Measurements from ENCODE around the gene SLC4A11.
A peak's percentile ranks its signal among the peaks of the same experiment; 100 is the strongest.
"Not testable (repeated sequence)": the region's sequence is repeated elsewhere in the genome, so short reads cannot be mapped to it uniquely, and the experiment has no call there.

Gene SLC4A11

DNA sequence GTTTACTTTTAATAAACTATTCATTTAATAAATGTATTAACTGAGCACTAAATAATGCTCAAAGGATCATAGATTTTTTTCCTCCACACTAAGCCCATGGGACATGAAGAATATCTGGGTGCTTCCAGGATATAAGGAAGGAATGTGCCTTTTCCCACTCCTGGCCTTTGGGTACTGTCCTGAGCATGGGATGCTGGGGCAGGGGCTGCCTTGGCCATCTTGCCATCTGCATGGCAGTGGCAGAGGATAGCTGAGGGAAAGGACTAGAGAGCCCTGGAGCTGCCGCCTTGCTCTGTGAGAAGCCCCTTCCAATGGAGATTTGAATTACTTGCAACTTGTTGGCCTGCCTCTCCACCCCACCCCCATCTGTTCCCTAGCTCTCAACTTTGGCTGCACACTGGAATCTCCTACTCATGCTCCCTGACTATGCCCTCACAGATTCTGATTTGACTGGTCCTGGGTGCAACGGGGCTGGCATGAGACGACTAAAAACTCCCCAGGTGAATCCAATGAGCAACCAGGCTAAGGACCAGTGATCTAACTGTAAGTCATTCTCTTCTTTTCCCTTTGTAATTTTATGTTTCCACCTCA, 50.1 kb downstream of the SLC4A11 start:
- H3K27me3 Mint-ChIP-seq, result no peaks in the 10 kb centered on the region
- H3K36me3 Mint-ChIP-seq (ENCODE audit: low read depth), result peaks cover 58% of the 10 kb centered on the region
- no peaks in the 10 kb centered on the region for H3K9me3 Mint-ChIP-seq
- H3K4me3 Mint-ChIP-seq, result no peak overlapping the region
- no peak for DNase-seq
- peaks cover 6% of the 10 kb centered on the region for H3K4me1 Mint-ChIP-seq (ENCODE audit: low read depth)
- peak overlapping the region; percentile 73 for H3K27ac Mint-ChIP-seq

DNA sequence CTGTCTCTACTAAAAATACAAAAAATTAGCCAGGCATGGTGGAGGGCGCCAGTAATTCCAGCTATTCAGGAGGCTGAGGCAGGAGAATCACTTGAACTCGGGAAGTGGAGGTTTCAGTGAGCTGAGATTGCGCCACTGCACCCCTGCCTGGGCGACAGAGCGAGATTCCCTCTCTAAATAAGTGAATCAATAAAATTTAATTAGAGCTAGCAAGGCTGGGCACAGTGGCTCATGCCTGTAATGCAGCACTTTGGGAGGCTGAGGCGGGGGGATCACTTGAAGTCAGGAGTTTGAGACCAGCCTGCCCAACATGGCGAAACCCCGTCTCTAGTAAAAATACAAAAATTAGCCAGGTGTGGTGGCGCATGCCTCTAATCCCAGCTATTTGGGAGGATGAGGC, 51.1 kb downstream of the SLC4A11 start:
- not testable (repeated sequence) for H3K27me3 Mint-ChIP-seq; DNase-seq; H3K9me3 Mint-ChIP-seq; H3K4me3 Mint-ChIP-seq; H3K4me1 Mint-ChIP-seq (ENCODE audit: low read depth); H3K27ac Mint-ChIP-seq
- peaks cover 47% of the 10 kb centered on the region for H3K36me3 Mint-ChIP-seq (ENCODE audit: low read depth)

DNA sequence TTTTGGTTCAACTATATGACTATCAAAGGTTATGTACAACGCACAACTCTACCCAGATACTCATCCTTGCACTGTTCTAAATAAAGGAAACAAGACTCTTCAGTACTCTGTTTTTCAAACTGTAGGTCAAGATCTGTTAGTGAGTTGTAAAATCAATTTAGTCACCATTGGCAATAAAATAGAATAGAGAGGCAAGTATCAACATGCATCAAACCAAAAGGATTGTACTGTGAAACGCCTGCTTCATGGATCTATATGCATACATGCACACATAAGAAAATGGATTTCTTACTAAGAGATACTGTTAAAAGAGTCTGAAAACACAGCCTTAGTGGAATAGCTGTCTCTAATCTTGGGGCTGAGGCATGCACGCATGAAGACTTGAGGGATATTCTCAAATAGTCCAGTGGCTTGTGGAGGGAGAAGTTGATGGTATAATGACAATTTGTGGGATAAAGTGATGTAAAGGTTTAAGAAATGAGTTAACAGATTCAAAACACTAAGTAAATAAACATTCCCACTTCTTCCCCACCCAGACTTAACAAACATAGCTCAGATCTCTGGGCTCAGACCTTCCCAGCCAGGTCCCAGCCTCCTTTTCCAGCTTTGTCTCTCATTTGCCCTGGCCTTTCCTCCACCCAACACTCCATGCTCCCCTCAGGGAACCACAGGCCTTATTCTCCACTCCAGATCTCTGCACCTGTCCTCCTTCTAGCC, 54.9 kb downstream of the SLC4A11 start:
- no peak overlapping the region for H3K4me3 Mint-ChIP-seq
- H3K27ac Mint-ChIP-seq, result no peak overlapping the region
- no peak for DNase-seq
- H3K4me1 Mint-ChIP-seq (ENCODE audit: low read depth), result peaks cover under 1% of the 10 kb centered on the region
- peaks cover 9% of the 10 kb centered on the region for H3K36me3 Mint-ChIP-seq (ENCODE audit: low read depth)
- no peaks in the 10 kb centered on the region for H3K9me3 Mint-ChIP-seq
- H3K27me3 Mint-ChIP-seq, result no peaks in the 10 kb centered on the region

DNA sequence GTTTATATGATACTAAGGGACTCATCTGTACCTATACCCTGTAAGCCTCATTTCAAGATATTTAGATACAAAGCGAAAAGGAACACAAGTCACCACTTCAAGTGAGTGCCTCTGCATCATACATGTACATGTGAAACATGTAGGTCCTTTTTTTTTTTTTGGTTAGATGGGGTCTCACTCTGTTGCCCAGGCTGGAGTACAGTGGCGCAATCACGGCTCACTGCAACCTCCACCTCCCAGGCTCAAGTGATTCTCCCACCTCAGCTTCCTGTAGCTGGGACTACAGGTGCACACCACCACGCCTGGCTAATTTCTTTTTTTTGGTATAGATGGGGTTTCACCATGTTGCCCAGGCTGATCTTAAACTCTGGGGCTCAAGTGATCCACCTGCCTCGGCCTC, 56.6 kb downstream of the SLC4A11 start:
- not testable (repeated sequence) for H3K36me3 Mint-ChIP-seq (ENCODE audit: low read depth); DNase-seq; H3K9me3 Mint-ChIP-seq; H3K4me3 Mint-ChIP-seq; H3K4me1 Mint-ChIP-seq (ENCODE audit: low read depth); H3K27ac Mint-ChIP-seq; H3K27me3 Mint-ChIP-seq

DNA sequence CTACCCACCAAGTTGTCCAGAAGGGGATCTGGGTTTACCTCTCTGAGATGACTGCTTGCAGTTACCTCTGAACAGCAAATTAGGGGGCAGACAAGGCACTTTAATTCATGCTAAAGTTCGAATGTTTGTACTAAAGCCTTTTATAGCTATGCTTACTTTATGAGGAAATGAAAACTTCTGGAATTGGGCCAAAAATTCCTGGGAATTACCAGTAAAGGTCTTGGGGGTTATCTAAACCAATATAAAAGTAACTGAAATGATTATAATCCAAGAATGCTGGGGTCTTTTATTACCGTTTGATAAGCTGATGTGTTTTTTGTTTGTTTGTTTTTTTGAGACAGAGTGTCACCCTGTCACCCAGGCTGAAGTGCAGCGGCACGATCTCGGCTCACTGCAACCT, 57.7 kb downstream of the SLC4A11 start:
- H3K27me3 Mint-ChIP-seq, result no peaks in the 10 kb centered on the region
- H3K27ac Mint-ChIP-seq, result no peak overlapping the region
- DNase-seq, result no peak
- H3K36me3 Mint-ChIP-seq (ENCODE audit: low read depth), result no peaks in the 10 kb centered on the region
- H3K4me1 Mint-ChIP-seq (ENCODE audit: low read depth), result no peaks in the 10 kb centered on the region
- no peaks in the 10 kb centered on the region for H3K9me3 Mint-ChIP-seq
- no peak overlapping the region for H3K4me3 Mint-ChIP-seq

DNA sequence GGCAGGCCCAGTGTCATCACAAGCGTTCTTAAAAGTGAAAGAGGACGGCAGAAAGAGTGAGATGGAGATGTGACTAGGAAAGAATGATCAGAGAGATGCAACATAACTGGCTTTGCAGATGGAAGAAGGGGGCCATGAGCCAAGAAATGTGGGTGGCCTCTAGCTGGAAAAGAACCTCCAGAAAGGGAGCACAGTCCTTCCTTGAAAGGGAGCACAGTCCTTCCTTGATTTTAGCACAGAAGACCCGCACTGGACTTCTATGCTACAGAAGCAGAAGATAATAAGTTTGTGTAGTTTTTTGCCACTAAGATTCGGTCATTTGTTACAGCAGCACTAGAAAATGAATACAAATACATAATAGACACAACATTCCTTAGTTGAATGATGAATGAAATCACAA, 58.7 kb downstream of the SLC4A11 start:
- Mint-ChIP-seq H3K27ac (no peak overlapping the region), H3K36me3 (ENCODE audit: low read depth) (no peaks in the 10 kb centered on the region), H3K4me3 (no peak overlapping the region), H3K9me3 (no peaks in the 10 kb centered on the region), H3K27me3 (peaks cover 3% of the 10 kb centered on the region), H3K4me1 (ENCODE audit: low read depth) (no peaks in the 10 kb centered on the region)
- no peak for DNase-seq

DNA sequence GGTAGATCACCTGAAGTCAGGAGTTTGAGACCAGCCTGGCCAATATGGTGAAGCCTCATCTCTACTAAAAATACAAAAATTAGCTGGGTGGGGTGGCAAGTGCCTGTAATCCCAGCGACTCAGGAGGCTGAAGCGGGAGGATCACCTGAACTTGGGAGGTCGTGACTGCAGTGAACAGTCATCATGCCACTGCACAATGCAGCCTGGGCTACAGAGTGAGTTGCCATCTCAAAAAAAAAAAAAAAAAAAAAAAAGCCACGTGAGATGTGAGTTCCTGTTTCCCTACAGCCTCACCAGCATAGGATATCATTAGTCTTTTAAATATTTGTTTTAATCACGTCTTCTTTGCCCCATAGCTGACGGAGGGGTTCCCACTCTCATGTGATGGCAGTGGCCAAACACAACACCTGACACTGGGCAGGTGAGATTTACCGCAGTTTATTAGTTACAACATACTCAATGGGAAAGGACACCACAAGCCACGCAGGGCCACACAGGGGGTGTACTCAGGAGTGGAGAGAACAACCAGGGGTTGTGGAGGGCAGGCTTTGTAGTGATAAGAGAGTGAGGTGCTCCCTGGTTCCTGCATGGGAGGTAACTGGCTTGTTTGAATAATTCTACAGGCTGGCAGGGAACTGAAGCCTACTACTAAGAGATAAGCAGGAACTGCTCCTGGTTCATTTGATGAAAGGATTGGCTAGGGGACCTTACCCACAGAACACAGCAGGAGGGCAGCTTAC, 61.1 kb downstream of the SLC4A11 start:
- DNase-seq, result no peak
- Mint-ChIP-seq H3K4me1 (ENCODE audit: low read depth) (peaks cover 14% of the 10 kb centered on the region), H3K27me3 (peaks cover 19% of the 10 kb centered on the region), H3K4me3 (no peak overlapping the region), H3K9me3 (no peaks in the 10 kb centered on the region), H3K27ac (no peak overlapping the region), H3K36me3 (ENCODE audit: low read depth) (no peaks in the 10 kb centered on the region)
